Cortex of kidney (tissue), 1 donor: ENCODE data around the gene PCDHGA8.

Experiments used
- DNase-seq: peaks from one replicate; lab custom pipeline; 2025; lab: John Stamatoyannopoulos, UW

The PCDHGA8 gene

DNA sequence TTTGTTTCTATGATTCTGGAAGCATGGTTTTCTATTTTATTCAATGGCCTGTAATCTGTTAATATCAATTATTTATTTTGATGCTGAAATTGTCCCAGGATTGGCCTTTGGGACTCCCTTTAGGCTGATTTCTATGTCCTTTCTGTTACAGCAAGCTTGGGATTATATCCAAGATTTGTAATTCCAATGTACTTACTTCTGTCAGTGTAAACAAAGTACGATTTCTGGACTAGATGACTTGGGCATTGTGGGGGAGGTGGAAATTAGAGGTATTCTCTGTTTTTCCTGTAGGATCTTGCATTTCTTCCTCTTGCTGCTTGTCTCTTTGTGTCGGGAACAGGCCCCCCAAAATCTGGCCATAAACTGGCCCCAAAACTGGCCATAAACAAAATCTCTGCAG is 41.6 kb downstream of the PCDHGA8 start:
- DNase-seq: no peak

DNA sequence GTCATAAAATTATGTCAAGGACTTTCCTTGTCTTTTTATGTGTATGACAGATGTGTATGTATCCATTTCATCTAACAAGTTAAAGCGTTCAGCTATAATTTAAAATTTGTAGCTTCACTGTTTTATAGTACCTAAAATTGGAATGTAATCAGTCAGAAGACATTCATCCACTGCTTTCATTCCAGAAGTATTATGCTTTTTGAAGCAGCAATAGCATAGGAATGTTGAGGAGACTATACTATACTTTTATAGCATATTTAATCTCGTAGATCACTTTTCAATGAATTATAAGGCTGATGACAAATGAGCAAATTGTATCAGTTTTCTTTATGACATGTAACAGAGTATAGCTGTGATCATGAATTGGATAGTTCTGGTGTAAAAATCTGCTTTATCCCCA is 44.8 kb downstream of the PCDHGA8 start:
- no peak for DNase-seq

DNA sequence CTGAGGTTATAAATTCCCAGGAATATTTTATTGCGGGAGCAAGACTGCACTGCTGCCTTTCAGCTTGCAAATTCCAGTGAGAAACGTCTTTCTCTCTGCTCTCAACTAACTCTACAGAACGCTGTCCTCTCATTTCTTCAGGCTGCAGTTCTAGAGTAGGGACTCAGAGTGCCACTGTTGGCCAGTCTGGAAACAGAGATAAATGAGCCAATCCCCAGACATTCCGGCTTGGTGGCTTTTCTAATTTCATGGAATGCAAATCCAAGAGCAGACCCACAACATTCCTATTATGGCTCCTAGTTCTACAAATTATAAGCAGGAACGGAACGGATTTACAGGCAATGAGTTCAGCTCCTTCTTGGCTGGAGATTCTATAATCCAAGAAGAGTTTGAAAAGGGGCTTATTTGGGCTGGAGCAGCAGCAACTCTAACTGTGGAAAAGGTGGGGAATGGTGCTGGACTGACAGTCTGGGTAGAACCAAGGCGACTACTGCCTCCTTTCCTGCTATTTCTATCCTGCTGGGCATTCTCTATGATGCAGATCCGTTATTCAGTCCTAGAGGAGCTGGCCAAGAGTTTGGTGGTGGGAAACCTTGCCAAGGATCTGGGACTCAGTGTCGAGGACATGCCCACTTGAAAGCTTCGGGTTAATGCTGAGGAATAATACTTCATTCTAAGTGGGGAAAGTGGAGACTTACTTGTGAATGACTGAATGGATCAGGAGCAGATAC is 47.1 kb downstream of the PCDHGA8 start:
- no peak for DNase-seq

DNA sequence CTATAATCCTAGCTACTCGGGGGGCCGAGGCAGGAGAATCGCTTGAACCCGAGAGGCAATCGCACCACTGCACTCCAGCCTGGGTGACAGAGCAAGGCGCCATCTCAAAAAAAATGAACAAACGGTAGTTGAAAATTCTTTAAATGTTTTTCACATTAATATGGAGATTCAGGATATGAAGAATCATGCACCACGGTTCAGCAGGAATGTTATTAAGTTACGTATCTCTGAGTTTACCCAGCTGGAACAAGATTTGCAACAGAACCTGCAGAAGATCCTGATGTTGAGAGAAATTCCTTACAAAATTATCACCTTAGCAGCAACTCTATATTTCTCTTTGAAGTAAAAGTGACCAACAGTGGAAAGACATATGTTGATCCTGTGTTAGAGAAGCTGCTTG is 47.9 kb downstream of the PCDHGA8 start:
- DNase-seq: no peak

DNA sequence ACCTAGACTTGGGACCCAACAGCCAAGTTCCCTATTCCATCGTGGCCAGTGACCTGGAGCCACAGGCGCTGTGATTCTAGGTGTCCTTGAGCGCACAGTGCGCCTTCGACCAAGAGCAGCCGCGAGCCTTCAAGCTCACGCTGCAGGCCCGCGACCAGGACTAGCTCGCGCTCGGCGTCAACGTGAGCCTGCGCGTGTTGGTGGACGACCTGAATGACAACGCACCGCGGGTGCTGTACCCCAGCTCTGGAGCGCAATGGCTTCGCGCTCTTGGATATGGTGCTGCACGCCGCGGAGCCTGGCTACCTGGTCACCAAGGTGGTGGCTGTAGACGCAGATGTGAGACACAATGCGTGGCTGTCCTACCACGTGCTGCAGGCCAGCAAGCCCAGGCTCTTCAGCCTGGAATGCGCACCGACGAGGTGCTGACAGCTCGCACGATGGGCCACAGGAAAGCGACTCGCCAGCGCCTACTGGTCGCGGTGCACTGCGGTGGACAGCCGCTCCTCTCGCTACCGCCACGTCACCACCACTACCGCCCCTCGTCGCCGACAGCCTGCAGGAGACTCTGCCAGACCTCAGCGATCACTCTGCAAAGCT is 49.2 kb downstream of the PCDHGA8 start:
- no peak for DNase-seq
